H9 (cell line): Measurements from ENCODE around the gene BCHE. TPM values are rescaled to one million over a fixed set of nuclear protein-coding genes. Genes with fewer than 3 reads are reported as not detected.

Experiments used
- DNase-seq: peaks from one replicate; pipeline ENCODE4 v3.0.0-alpha.2; 2017
- H2AFZ ChIP-seq: one replicate; pipeline ENCODE4 v1.6.1; 2013; ENCODE audit warnings: mild to moderate bottlenecking, low read length, control low read depth, moderate library complexity
- H2AK5ac ChIP-seq: 2 replicates; pipeline ENCODE4 v1.6.1; 2013; ENCODE audit warnings: low read length, control low read depth, mixed read lengths; ENCODE audit not compliant: insufficient read length
- H2BK120ac ChIP-seq: one replicate; pipeline ENCODE4 v1.6.1; 2013; ENCODE audit warnings: low read depth, mild to moderate bottlenecking, low read length, control low read depth, inconsistent platforms; ENCODE audit not compliant: poor library complexity, severe bottlenecking
- H2BK12ac ChIP-seq: 2 replicates; pipeline ENCODE4 v1.6.1; 2013; ENCODE audit warnings: low read length, control low read depth, mixed read lengths, low read depth; ENCODE audit not compliant: insufficient read length
- H2BK15ac ChIP-seq: 2 replicates; pipeline ENCODE4 v1.6.1; 2013; ENCODE audit warnings: low read depth, low read length, control low read depth
- H2BK20ac ChIP-seq: one replicate; pipeline ENCODE4 v1.6.1; 2013; ENCODE audit warnings: low read depth, mild to moderate bottlenecking, low read length, control low read depth, inconsistent platforms; ENCODE audit not compliant: poor library complexity, severe bottlenecking
- H2BK5ac ChIP-seq: 2 replicates; pipeline ENCODE4 v1.6.1; 2013; ENCODE audit warnings: low read length, control low read depth, mixed read lengths; ENCODE audit not compliant: insufficient read length
- H3K14ac ChIP-seq: 2 replicates; pipeline ENCODE4 v1.6.1; 2013; ENCODE audit warnings: low read length, control low read depth; ENCODE audit not compliant: insufficient read depth
- H3K18ac ChIP-seq: 2 replicates; pipeline ENCODE4 v1.6.1; 2013; ENCODE audit warnings: low read depth, mild to moderate bottlenecking, mixed read lengths, low read length, control low read depth; ENCODE audit not compliant: insufficient read length
- H3K23ac ChIP-seq: 2 replicates; pipeline ENCODE4 v1.6.1; 2013; ENCODE audit warnings: low read length, control low read depth, mixed read lengths, low read depth; ENCODE audit not compliant: insufficient read length
- H3K23me2 ChIP-seq: 2 replicates; pipeline ENCODE4 v1.6.1; 2013; ENCODE audit warnings: low read depth, mild to moderate bottlenecking, mixed read lengths, low read length, control low read depth; ENCODE audit not compliant: insufficient read length, poor library complexity, severe bottlenecking
- H3K27ac ChIP-seq: 2 replicates; pipeline ENCODE4 v1.5.1; 2013; ENCODE audit warnings: low read length, control low read depth, mixed read lengths, low read depth; ENCODE audit not compliant: insufficient read length
- H3K27me3 ChIP-seq: 2 replicates; pipeline ENCODE4 v1.6.1; 2013; ENCODE audit warnings: low read length, control low read depth, inconsistent platforms; ENCODE audit not compliant: insufficient read depth
- H3K4ac ChIP-seq: 2 replicates; pipeline ENCODE4 v1.6.1; 2013; ENCODE audit warnings: low read depth, mild to moderate bottlenecking, control low read depth, inconsistent platforms, low read length, moderate library complexity
- H3K4me1 ChIP-seq: 2 replicates; pipeline ENCODE4 v1.6.1; 2013; ENCODE audit warnings: low read length, control low read depth, inconsistent platforms; ENCODE audit not compliant: insufficient read depth
- H3K4me2 ChIP-seq: 2 replicates; pipeline ENCODE4 v1.6.1; 2013; ENCODE audit warnings: low read length, control low read depth, mixed read lengths; ENCODE audit not compliant: insufficient read length, insufficient read depth
- H3K56ac ChIP-seq: 2 replicates; pipeline ENCODE4 v1.6.1; 2013; ENCODE audit warnings: low read depth, mild to moderate bottlenecking, mixed read lengths, low read length, control low read depth; ENCODE audit not compliant: insufficient read length
- H3K79me1 ChIP-seq: 2 replicates; pipeline ENCODE4 v1.6.1; 2013; ENCODE audit warnings: low read depth, mild to moderate bottlenecking, moderate library complexity, low read length, control low read depth, inconsistent platforms; ENCODE audit not compliant: insufficient read depth, poor library complexity, severe bottlenecking
- H3K79me2 ChIP-seq: 2 replicates; pipeline ENCODE4 v1.6.1; 2013; ENCODE audit warnings: low read length, control low read depth, inconsistent platforms; ENCODE audit not compliant: insufficient read depth
- H3K9ac ChIP-seq: 2 replicates; pipeline ENCODE4 v1.6.1; 2013; ENCODE audit warnings: low read length, control low read depth, mixed read lengths; ENCODE audit not compliant: insufficient read length; ENCODE audit errors: extremely low read depth
- H3K9me3 ChIP-seq: one replicate; pipeline ENCODE4 v1.6.1; 2013; ENCODE audit warnings: low read depth, low read length, inconsistent platforms; ENCODE audit not compliant: control insufficient read depth
- H3T11ph ChIP-seq: one replicate; pipeline ENCODE4 v1.6.1; 2013; ENCODE audit warnings: mild to moderate bottlenecking, low read length, control low read depth, inconsistent platforms
- H4K20me1 ChIP-seq: one replicate; pipeline ENCODE4 v1.6.1; 2013; ENCODE audit not compliant: control insufficient read depth, insufficient read length, insufficient read depth
- H4K5ac ChIP-seq: 2 replicates; pipeline ENCODE4 v1.6.1; 2013; ENCODE audit warnings: low read depth, mild to moderate bottlenecking, mixed read lengths, low read length, control low read depth; ENCODE audit not compliant: insufficient read length
- H4K8ac ChIP-seq: replicated peaks from 2 replicates; pipeline ENCODE4 v1.6.1; 2013; ENCODE audit warnings: low read length, control low read depth, mixed read lengths, low read depth; ENCODE audit not compliant: insufficient read length
- H4K91ac ChIP-seq: 2 replicates; pipeline ENCODE4 v1.6.1; 2013; ENCODE audit warnings: low read depth, mild to moderate bottlenecking, moderate library complexity, mixed read lengths, low read length, control low read depth; ENCODE audit not compliant: insufficient read length
- H3K27ac Mint-ChIP-seq, 3 experiments: 2 replicates in 2 of 3; 3 replicates in 1 of 3; pipeline ENCODE4 v1.8.0; 2020 to 2021; ENCODE audit warnings: mixed read lengths in 3 of 3, mild to moderate bottlenecking in 1 of 3, moderate library complexity in 1 of 3
- H3K27me3 Mint-ChIP-seq: 2 replicates; pipeline ENCODE4 v1.8.0; 2021; ENCODE audit warnings: low read depth, mild to moderate bottlenecking, moderate library complexity, mixed read lengths
- H3K36me3 Mint-ChIP-seq, 3 experiments: 2 replicates in 2 of 3; 3 replicates in 1 of 3; pipeline ENCODE4 v1.8.0; 2020 to 2021; ENCODE audit warnings: low read depth in 3 of 3, mixed read lengths in 3 of 3; ENCODE audit not compliant: insufficient read depth in 1 of 3
- H3K4me1 Mint-ChIP-seq, 2 experiments: 2 replicates each; pipeline ENCODE4 v1.8.0; 2020; ENCODE audit warnings: mixed read lengths in 2 of 2
- H3K4me3 Mint-ChIP-seq, 2 experiments: 2 replicates in 1 of 2; 3 replicates in 1 of 2; pipeline ENCODE4 v1.8.0; 2020 to 2021; ENCODE audit warnings: mild to moderate bottlenecking in 2 of 2, mixed read lengths in 2 of 2, moderate library complexity in 1 of 2
- H3K9me3 Mint-ChIP-seq, 2 experiments: 2 replicates in 1 of 2; 3 replicates in 1 of 2; pipeline ENCODE4 v1.8.0; 2020; ENCODE audit warnings: mild to moderate bottlenecking in 2 of 2, mixed read lengths in 2 of 2, moderate library complexity in 1 of 2
- WGBS: extraction: QIAGEN DNeasy Blood & Tissue Kit; methylation state at CpG from one replicate; pipeline ENCODE4 v1.1.7; 2013; ENCODE audit warnings: missing lambda C conversion rate, low lambda C conversion rate, mixed read lengths; ENCODE audit not compliant: insufficient read length; ENCODE audit errors: extremely low coverage; 5-methylcytosine and 5-hydroxymethylcytosine counted together
- total RNA-seq: library from RNA; stranded (reverse); gene quantifications from 2 replicates; pipeline ENCODE4 v1.2.1, GENCODE V29; 2021
- TF ChIP-seq, protein P1 (sequence below): fragments of 200-600 bp; sonication (generic); conservative IDR thresholded peaks from 3 replicates; pipeline ENCODE4 v1.8.0; 2021; ENCODE audit warnings: antibody characterized with exemption, mild to moderate bottlenecking

Gene BCHE
- total RNA-seq, 1 experiment from 2014 or later: 1.4 TPM

DNA sequence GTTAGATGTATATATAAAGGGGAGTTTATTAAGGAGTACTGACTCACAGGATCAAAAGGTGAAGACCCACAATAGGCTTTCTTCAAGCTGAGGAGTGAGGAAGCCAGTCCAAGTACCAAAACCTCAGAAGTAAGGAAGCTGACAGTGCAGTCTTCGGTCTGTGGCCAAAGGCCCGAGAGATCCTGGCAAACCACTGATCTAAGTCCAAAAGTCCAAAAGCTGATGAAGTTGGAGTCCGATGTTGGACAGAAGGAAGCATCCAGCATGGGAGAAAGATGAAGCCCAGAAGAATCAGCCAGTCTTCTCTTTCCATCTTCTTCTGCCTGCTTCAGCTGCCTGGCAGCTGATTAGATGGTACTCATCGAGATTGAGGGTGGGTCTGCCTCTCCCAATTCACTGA, 107.5 kb downstream of the BCHE start:
- Mint-ChIP-seq H3K27me3 (no peaks in the 10 kb centered on the region), H3K36me3 (0 out of 7 replicates have a peak, but pooled peaks cover 0 to 6% (median 0%) of the 10 kb centered on the region in 3 experiments), H3K4me1 (no peaks in the 10 kb centered on the region), H3K27ac (no peak overlapping the region), H3K4me3 (no peak overlapping the region), H3K9me3 (peaks cover 3 to 5% of the 10 kb centered on the region in 2 experiments; a peak in 3 of 5 replicates)
- no peak for DNase-seq
- no peak overlapping the region for H4K8ac ChIP-seq
- no peak overlapping the region for H4K91ac ChIP-seq
- H3K9ac ChIP-seq: no peak overlapping the region
- H3K4ac ChIP-seq: no peak overlapping the region
- H3K4me2 ChIP-seq: no peak overlapping the region
- no peak overlapping the region for H3K18ac ChIP-seq
- no peak overlapping the region for H2BK20ac ChIP-seq
- no peak overlapping the region for H3T11ph ChIP-seq
- H2BK15ac ChIP-seq: no peak overlapping the region
- H2AFZ ChIP-seq: no peak overlapping the region
- H3K79me2 ChIP-seq: no peaks in the 10 kb centered on the region
- H4K5ac ChIP-seq: no peak overlapping the region
- no peak overlapping the region for H3K56ac ChIP-seq
- no peak overlapping the region for H2BK5ac ChIP-seq
- no peak overlapping the region for H3K27ac ChIP-seq
- H3K14ac ChIP-seq: no peak overlapping the region
- H4K20me1 ChIP-seq: no peaks in the 10 kb centered on the region
- WGBS: no CpG with 5 or more reads among the region's 4 CpGs
- H2BK120ac ChIP-seq: no peak overlapping the region
- no peaks in the 10 kb centered on the region for H3K4me1 ChIP-seq
- no peaks in the 10 kb centered on the region for H3K9me3 ChIP-seq
- TF ChIP-seq, protein P1, sequence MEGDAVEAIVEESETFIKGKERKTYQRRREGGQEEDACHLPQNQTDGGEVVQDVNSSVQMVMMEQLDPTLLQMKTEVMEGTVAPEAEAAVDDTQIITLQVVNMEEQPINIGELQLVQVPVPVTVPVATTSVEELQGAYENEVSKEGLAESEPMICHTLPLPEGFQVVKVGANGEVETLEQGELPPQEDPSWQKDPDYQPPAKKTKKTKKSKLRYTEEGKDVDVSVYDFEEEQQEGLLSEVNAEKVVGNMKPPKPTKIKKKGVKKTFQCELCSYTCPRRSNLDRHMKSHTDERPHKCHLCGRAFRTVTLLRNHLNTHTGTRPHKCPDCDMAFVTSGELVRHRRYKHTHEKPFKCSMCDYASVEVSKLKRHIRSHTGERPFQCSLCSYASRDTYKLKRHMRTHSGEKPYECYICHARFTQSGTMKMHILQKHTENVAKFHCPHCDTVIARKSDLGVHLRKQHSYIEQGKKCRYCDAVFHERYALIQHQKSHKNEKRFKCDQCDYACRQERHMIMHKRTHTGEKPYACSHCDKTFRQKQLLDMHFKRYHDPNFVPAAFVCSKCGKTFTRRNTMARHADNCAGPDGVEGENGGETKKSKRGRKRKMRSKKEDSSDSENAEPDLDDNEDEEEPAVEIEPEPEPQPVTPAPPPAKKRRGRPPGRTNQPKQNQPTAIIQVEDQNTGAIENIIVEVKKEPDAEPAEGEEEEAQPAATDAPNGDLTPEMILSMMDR: no peak
- no peaks in the 10 kb centered on the region for H3K27me3 ChIP-seq
- H3K23me2 ChIP-seq: no peaks in the 10 kb centered on the region
- H2BK12ac ChIP-seq: no peak overlapping the region
- H2AK5ac ChIP-seq: no peak overlapping the region
- no peaks in the 10 kb centered on the region for H3K79me1 ChIP-seq
- H3K23ac ChIP-seq: no peak overlapping the region
